HEK293 (cell line): Measurements from ENCODE around the gene GCSH.

Experiments used
- CTCF ChIA-PET: fragments of 350-600 bp; formaldehyde crosslinking; extraction: SDS; loops from one replicate; lab custom pipeline; 2021; ENCODE audit warnings: antibody characterized with exemption; lab: Yijun Ruan, JAX
- POLR2A ChIA-PET: fragments of 300-600 bp; formaldehyde crosslinking; extraction: SDS; loops from one replicate; lab custom pipeline; 2020; ENCODE audit warnings: antibody characterized with exemption, inconsistent platforms; lab: Yijun Ruan, JAX
- H3K27ac ChIP-seq: fragments of 200-500 bp; sonication (Bioruptor generic); 2 replicates; pipeline ENCODE4 v1.5.1; 2014; ENCODE audit warnings: low read depth, low read length, control low read depth, inconsistent platforms; ENCODE audit errors: extremely low read depth
- H3K36me3 ChIP-seq, 2 experiments: fragments of 200-500 bp in 1 of 2; sonication (Bioruptor generic) in 1 of 2; 1 replicate in 1 of 2; 2 replicates in 1 of 2; pipeline ENCODE4 v1.5.1; 2014 to 2017; ENCODE audit warnings: inconsistent platforms in 2 of 2, low read length in 2 of 2; ENCODE audit not compliant: control insufficient read depth in 2 of 2, insufficient read depth in 1 of 2
- H3K4me1 ChIP-seq: fragments of 200-500 bp; sonication (Bioruptor generic); 2 replicates; pipeline ENCODE4 v1.5.1; 2014; ENCODE audit warnings: mild to moderate bottlenecking, low read length, inconsistent platforms; ENCODE audit not compliant: control insufficient read depth, insufficient read depth
- H3K4me3 ChIP-seq: 2 replicates; pipeline ENCODE4 v1.5.1; 2011; ENCODE audit warnings: low read depth, mild to moderate bottlenecking, control low read depth, low read length, moderate library complexity
- H3K9me3 ChIP-seq: fragments of 200-500 bp; sonication (Bioruptor generic); 2 replicates; pipeline ENCODE4 v1.5.1; 2014; ENCODE audit warnings: low read depth, low read length, inconsistent platforms; ENCODE audit not compliant: control insufficient read depth, insufficient read depth
- BCL11B ChIP-seq: fragments of 450-650 bp; formaldehyde crosslinking; IDR thresholded peaks from 2 replicates; pipeline ENCODE4 v1.5.1; 2016; ENCODE audit warnings: low read depth, missing biosample characterization, missing genetic modification characterization
- OVOL3 ChIP-seq: fragments of 450-650 bp; formaldehyde crosslinking; IDR thresholded peaks from 2 replicates; pipeline ENCODE4 v1.5.1; 2016; ENCODE audit warnings: missing biosample characterization, missing genetic modification characterization
- PRDM1 ChIP-seq: fragments of 450-650 bp; formaldehyde crosslinking; IDR thresholded peaks from 2 replicates; pipeline ENCODE4; 2016; ENCODE audit warnings: missing biosample characterization, missing genetic modification characterization
- REPIN1 ChIP-seq: fragments of 450-650 bp; formaldehyde crosslinking; IDR thresholded peaks from 2 replicates; pipeline ENCODE4 v1.5.1; 2017; ENCODE audit warnings: missing biosample characterization, missing genetic modification characterization, low read depth
- SCRT1 ChIP-seq: fragments of 450-650 bp; formaldehyde crosslinking; IDR thresholded peaks from 2 replicates; pipeline ENCODE4 v1.5.1; 2016; ENCODE audit warnings: missing biosample characterization, missing genetic modification characterization, borderline replicate concordance
- ZEB2 ChIP-seq: fragments of 450-650 bp; formaldehyde crosslinking; IDR thresholded peaks from 2 replicates; pipeline ENCODE4 v1.5.1; 2016; ENCODE audit warnings: missing biosample characterization, missing genetic modification characterization
- ZFP41 ChIP-seq: fragments of 450-650 bp; formaldehyde crosslinking; IDR thresholded peaks from 2 replicates; pipeline ENCODE4 v1.5.1; 2016; ENCODE audit warnings: missing biosample characterization, missing genetic modification characterization, borderline replicate concordance
- ZNF302 ChIP-seq: fragments of 450-650 bp; formaldehyde crosslinking; IDR thresholded peaks from 2 replicates; pipeline ENCODE4 v1.5.1; 2016; ENCODE audit warnings: missing biosample characterization, missing genetic modification characterization, low read depth
- ZNF311 ChIP-seq: fragments of 450-650 bp; formaldehyde crosslinking; IDR thresholded peaks from 2 replicates; pipeline ENCODE4 v1.5.1; 2017; ENCODE audit warnings: missing biosample characterization, missing genetic modification characterization, borderline replicate concordance
- ZNF561 ChIP-seq: fragments of 450-650 bp; IDR thresholded peaks from 2 replicates; pipeline ENCODE4 v1.5.1; 2018; ENCODE audit warnings: missing biosample characterization, missing genetic modification characterization, borderline replicate concordance
- ZNF660 ChIP-seq: fragments of 450-650 bp; IDR thresholded peaks from 2 replicates; pipeline ENCODE4 v1.5.1; 2018; ENCODE audit warnings: missing biosample characterization, mild to moderate bottlenecking, missing genetic modification characterization
- ZNF843 ChIP-seq: fragments of 450-650 bp; formaldehyde crosslinking; IDR thresholded peaks from 2 replicates; pipeline ENCODE4 v1.5.1; 2016; ENCODE audit warnings: missing biosample characterization, missing genetic modification characterization
- ZSCAN30 ChIP-seq: fragments of 450-650 bp; IDR thresholded peaks from 2 replicates; pipeline ENCODE4 v1.5.1; 2018; ENCODE audit warnings: missing biosample characterization, mild to moderate bottlenecking, missing genetic modification characterization, moderate library complexity
- ZXDB ChIP-seq: fragments of 450-650 bp; formaldehyde crosslinking; IDR thresholded peaks from 2 replicates; pipeline ENCODE4 v1.5.1; 2016; ENCODE audit warnings: missing biosample characterization, missing genetic modification characterization
- TF ChIP-seq, protein P1 (sequence below): fragments of 450-650 bp; formaldehyde crosslinking; IDR thresholded peaks from 2 replicates; pipeline ENCODE4 v1.5.1; 2017; ENCODE audit warnings: missing biosample characterization, missing genetic modification characterization
- TF ChIP-seq, protein P2 (sequence below): IDR thresholded peaks from 2 replicates; pipeline ENCODE4 v1.6.1; 2011; ENCODE audit warnings: mild to moderate bottlenecking, low read depth, low read length, borderline replicate concordance
- TF ChIP-seq, protein P3 (sequence below): fragments of 450-650 bp; formaldehyde crosslinking; conservative IDR thresholded peaks from 2 replicates; pipeline ENCODE4 v1.5.1; 2016; ENCODE audit warnings: low read depth, missing biosample characterization, missing genetic modification characterization
- TF ChIP-seq, protein P4 (sequence below): fragments of 450-650 bp; formaldehyde crosslinking; IDR thresholded peaks from 2 replicates; pipeline ENCODE4 v1.5.1; 2016; ENCODE audit warnings: missing biosample characterization, missing genetic modification characterization
- TF ChIP-seq, protein P5 (sequence below): fragments of 450-650 bp; formaldehyde crosslinking; IDR thresholded peaks from 2 replicates; pipeline ENCODE4 v1.5.1; 2016; ENCODE audit warnings: missing biosample characterization, missing genetic modification characterization, borderline replicate concordance
- TF ChIP-seq, protein P6 (sequence below): fragments of 450-650 bp; IDR thresholded peaks from 2 replicates; pipeline ENCODE4 v1.5.1; 2018; ENCODE audit warnings: missing biosample characterization, mild to moderate bottlenecking, missing genetic modification characterization

The GCSH gene

DNA sequence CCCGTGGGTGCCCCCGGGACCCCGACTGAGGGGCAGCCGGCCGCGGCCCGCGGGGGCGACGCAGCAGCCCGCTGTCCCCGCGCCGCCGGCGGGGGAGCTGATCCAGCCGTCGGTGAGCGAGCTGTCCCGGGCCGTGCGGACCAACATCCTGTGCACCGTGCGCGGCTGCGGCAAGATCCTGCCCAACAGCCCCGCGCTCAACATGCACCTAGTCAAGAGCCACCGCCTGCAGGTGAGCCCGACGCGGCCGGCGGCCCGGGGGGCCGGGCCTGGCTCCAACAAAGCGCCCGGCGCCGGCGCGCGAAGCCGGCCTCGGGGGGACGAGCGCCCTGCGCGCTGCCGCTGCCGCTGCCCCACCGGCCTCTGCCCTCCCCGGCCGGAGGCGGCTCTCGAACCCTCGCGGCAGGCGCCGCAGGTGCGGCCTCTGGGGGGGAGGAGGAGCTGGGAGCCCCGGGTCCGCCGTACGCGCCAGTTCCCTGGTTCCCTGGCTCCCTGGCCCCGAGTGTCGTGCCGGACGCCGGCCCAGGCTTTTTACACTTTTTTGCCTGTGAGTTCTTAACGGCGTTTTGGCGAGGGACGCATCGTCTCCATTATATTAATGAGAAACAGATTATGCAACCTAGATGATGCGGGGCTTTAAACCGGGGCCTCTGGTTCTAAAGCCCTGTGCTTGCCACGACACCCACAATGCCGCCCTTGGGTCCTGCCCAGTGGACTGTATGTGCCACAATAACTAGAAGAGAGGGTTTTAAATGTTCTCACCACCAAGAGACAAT is 60.0 kb downstream of the GCSH start (continued):
- TF ChIP-seq, protein P1, sequence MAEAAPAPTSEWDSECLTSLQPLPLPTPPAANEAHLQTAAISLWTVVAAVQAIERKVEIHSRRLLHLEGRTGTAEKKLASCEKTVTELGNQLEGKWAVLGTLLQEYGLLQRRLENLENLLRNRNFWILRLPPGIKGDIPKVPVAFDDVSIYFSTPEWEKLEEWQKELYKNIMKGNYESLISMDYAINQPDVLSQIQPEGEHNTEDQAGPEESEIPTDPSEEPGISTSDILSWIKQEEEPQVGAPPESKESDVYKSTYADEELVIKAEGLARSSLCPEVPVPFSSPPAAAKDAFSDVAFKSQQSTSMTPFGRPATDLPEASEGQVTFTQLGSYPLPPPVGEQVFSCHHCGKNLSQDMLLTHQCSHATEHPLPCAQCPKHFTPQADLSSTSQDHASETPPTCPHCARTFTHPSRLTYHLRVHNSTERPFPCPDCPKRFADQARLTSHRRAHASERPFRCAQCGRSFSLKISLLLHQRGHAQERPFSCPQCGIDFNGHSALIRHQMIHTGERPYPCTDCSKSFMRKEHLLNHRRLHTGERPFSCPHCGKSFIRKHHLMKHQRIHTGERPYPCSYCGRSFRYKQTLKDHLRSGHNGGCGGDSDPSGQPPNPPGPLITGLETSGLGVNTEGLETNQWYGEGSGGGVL, result peak; percentile 69
- TF ChIP-seq, all 188 proteins: peak for 8

DNA sequence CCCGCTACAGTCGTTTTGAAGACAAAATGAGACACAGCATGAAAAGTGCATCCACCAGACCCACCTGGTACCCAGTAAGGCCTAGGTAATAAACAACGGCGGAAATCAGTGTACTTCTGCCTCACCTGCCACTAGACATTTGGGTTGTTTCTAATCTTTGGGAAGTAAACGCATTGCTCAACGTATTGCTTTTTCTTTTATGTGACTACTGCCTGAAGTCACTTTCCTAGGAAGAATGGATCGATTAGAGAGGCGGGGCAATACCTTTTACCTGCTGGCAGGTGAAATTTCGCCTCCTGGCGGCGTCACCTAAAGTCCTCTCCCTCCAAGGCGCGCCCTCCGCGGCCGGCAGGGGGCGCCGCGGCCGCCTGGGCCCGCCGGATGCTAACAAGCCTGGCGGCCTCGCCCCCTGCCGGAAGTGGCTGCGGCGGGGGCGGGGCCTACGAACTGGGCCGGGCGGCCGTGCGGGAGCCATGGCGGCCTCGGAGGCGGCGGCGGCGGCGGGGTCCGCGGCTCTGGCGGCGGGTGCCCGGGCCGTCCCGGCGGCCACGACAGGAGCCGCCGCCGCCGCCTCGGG is 60.7 kb downstream of the GCSH start, which contains the start of gene ATMIN:
Gene ATMIN, plus strand, starts transcription at position 445 of the 577 bp plus-strand sequence. Its CDS starts 29 bp downstream, at position 474.
- H3K27ac ChIP-seq, result peak within 1 kb of the TSS; percentile 76; the same call in 1 of the 2 replicates
- H3K4me1 ChIP-seq, result peaks cover 3% of the 10 kb centered on the region; the same call in 1 of the 2 replicates
- peaks cover under 1 to 35% of the 10 kb centered on the region in 2 experiments; a peak in 2 of 3 replicates for H3K36me3 ChIP-seq
- peak within 1 kb of the TSS; percentile 89 for H3K4me3 ChIP-seq
- POLR2A ChIA-PET, result interaction anchor here (1.3 to 1.9 kb wide), 2 partner anchors 25 to 29 kb away, joined by 4 to 11 read pairs; partner anchors contain the start of genes CENPN and CMC2
- CTCF ChIA-PET, result interaction anchor here (0.6 to 2.6 kb wide), 29 partner anchors 10 to 701 kb away, joined by 3 to 24 read pairs (median 4); partner anchors contain the start of gene C16orf46
- no peaks in the 10 kb centered on the region for H3K9me3 ChIP-seq
- TF ChIP-seq PRDM1 (tag by site-specific recombination) (peak; percentile 75), ZFP41 (tag by site-specific recombination) (no peak), BCL11B (no peak), OVOL3 (no peak), ZSCAN30 (tag by site-specific recombination) (peak; percentile 29; the same call in 1 of the 2 replicates), ZNF302 (tag by site-specific recombination) (no peak), ZEB2 (peak; percentile 96), ZNF561 (tag by site-specific recombination) (peak; percentile 26; the same call in 1 of the 2 replicates), ZNF843 (tag by site-specific recombination) (no peak), REPIN1 (tag by site-specific recombination) (no peak), ZNF311 (tag by site-specific recombination) (no peak), SCRT1 (tag by site-specific recombination) (no peak), ZXDB (0 out of 2 replicates have a peak, but pooled peaks have one; percentile 14), ZNF660 (peak; percentile 64)
- TF ChIP-seq, protein P2, sequence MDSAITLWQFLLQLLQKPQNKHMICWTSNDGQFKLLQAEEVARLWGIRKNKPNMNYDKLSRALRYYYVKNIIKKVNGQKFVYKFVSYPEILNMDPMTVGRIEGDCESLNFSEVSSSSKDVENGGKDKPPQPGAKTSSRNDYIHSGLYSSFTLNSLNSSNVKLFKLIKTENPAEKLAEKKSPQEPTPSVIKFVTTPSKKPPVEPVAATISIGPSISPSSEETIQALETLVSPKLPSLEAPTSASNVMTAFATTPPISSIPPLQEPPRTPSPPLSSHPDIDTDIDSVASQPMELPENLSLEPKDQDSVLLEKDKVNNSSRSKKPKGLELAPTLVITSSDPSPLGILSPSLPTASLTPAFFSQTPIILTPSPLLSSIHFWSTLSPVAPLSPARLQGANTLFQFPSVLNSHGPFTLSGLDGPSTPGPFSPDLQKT, result peak; percentile 47; the same call in 1 of the 2 replicates
- TF ChIP-seq, protein P3, sequence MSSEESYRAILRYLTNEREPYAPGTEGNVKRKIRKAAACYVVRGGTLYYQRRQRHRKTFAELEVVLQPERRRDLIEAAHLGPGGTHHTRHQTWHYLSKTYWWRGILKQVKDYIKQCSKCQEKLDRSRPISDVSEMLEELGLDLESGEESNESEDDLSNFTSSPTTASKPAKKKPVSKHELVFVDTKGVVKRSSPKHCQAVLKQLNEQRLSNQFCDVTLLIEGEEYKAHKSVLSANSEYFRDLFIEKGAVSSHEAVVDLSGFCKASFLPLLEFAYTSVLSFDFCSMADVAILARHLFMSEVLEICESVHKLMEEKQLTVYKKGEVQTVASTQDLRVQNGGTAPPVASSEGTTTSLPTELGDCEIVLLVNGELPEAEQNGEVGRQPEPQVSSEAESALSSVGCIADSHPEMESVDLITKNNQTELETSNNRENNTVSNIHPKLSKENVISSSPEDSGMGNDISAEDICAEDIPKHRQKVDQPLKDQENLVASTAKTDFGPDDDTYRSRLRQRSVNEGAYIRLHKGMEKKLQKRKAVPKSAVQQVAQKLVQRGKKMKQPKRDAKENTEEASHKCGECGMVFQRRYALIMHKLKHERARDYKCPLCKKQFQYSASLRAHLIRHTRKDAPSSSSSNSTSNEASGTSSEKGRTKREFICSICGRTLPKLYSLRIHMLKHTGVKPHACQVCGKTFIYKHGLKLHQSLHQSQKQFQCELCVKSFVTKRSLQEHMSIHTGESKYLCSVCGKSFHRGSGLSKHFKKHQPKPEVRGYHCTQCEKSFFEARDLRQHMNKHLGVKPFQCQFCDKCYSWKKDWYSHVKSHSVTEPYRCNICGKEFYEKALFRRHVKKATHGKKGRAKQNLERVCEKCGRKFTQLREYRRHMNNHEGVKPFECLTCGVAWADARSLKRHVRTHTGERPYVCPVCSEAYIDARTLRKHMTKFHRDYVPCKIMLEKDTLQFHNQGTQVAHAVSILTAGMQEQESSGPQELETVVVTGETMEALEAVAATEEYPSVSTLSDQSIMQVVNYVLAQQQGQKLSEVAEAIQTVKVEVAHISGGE (tag by site-specific recombination), result 0 out of 2 replicates have a peak, but pooled peaks have one; percentile 26
- TF ChIP-seq, protein P4, sequence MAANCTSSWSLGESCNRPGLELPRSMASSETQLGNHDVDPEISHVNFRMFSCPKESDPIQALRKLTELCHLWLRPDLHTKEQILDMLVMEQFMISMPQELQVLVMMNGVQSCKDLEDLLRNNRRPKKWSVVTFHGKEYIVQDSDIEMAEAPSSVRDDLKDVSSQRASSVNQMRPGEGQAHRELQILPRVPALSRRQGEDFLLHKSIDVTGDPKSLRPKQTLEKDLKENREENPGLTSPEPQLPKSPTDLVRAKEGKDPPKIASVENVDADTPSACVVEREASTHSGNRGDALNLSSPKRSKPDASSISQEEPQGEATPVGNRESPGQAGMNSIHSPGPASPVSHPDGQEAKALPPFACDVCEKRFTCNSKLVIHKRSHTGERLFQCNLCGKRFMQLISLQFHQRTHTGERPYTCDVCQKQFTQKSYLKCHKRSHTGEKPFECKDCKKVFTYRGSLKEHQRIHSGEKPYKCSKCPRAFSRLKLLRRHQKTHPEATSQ (tag by site-specific recombination), result no peak
- TF ChIP-seq, protein P5, sequence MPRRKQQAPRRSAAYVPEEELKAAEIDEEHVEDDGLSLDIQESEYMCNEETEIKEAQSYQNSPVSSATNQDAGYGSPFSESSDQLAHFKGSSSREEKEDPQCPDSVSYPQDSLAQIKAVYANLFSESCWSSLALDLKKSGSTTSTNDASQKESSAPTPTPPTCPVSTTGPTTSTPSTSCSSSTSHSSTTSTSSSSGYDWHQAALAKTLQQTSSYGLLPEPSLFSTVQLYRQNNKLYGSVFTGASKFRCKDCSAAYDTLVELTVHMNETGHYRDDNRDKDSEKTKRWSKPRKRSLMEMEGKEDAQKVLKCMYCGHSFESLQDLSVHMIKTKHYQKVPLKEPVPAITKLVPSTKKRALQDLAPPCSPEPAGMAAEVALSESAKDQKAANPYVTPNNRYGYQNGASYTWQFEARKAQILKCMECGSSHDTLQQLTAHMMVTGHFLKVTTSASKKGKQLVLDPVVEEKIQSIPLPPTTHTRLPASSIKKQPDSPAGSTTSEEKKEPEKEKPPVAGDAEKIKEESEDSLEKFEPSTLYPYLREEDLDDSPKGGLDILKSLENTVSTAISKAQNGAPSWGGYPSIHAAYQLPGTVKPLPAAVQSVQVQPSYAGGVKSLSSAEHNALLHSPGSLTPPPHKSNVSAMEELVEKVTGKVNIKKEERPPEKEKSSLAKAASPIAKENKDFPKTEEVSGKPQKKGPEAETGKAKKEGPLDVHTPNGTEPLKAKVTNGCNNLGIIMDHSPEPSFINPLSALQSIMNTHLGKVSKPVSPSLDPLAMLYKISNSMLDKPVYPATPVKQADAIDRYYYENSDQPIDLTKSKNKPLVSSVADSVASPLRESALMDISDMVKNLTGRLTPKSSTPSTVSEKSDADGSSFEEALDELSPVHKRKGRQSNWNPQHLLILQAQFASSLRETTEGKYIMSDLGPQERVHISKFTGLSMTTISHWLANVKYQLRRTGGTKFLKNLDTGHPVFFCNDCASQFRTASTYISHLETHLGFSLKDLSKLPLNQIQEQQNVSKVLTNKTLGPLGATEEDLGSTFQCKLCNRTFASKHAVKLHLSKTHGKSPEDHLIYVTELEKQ, result no peak
- TF ChIP-seq, protein P6, sequence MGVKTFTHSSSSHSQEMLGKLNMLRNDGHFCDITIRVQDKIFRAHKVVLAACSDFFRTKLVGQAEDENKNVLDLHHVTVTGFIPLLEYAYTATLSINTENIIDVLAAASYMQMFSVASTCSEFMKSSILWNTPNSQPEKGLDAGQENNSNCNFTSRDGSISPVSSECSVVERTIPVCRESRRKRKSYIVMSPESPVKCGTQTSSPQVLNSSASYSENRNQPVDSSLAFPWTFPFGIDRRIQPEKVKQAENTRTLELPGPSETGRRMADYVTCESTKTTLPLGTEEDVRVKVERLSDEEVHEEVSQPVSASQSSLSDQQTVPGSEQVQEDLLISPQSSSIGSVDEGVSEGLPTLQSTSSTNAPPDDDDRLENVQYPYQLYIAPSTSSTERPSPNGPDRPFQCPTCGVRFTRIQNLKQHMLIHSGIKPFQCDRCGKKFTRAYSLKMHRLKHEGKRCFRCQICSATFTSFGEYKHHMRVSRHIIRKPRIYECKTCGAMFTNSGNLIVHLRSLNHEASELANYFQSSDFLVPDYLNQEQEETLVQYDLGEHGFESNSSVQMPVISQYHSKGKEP (tag by site-specific recombination), result 0 out of 2 replicates have a peak, but pooled peaks have one; percentile 24
